GM12878 (cell line): Measurements from ENCODE around the gene BCL2. TPM values are rescaled to one million over a fixed set of nuclear protein-coding genes. Genes with fewer than 3 reads are reported as not detected.

Source experiments
- ATAC-seq: fragments of 200-7000 bp; cut with Tn5 transposase; 3 replicates; pipeline ENCODE4 v1.9.1; 2020; ENCODE audit warnings: mild to moderate bottlenecking, moderate library complexity
- BruUV-seq: library from RNA; stranded (reverse); fragments of 400-500 nt; replicated peaks from 2 replicates; lab custom pipeline; 2021; lab: Mats Ljungman, UMichigan
- CTCF ChIA-PET: fragments of 300-600 bp; sonication (Branson Sonifier 250); formaldehyde crosslinking; extraction: SDS; loops from one replicate; lab custom pipeline; 2021; ENCODE audit warnings: inconsistent platforms; lab: Yijun Ruan, JAX
- POLR2A ChIA-PET: fragments of 350-600 bp; formaldehyde crosslinking; extraction: SDS; loops from one replicate; lab custom pipeline; 2021; ENCODE audit warnings: inconsistent platforms; lab: Charles Lee
- RAD21 ChIA-PET: fragments of 300-600 bp; sonication (Branson Sonifier 250); formaldehyde crosslinking; loops from one replicate; lab custom pipeline; 2023; ENCODE audit warnings: antibody characterized with exemption; ENCODE audit not compliant: unreplicated experiment; lab: Charles Lee
- SMC1A ChIA-PET: fragments of 300-600 bp; sonication (Branson Sonifier 250); formaldehyde crosslinking; loops from one replicate; lab custom pipeline; 2023; ENCODE audit not compliant: unreplicated experiment, uncharacterized antibody; lab: Charles Lee
- DNase-seq: peaks from one replicate; pipeline ENCODE4 v3.0.0-alpha.2; 2011; ENCODE audit warnings: low read depth, low spot score
- FAIRE-seq: peaks from 3 replicates; lab custom pipeline; 2011; peaks lifted over from hg19 to GRCh38; lab: Jason Lieb, UNC
- H2AFZ ChIP-seq: 2 replicates; pipeline ENCODE4 v1.6.0; 2011; ENCODE audit warnings: low read depth, low read length, control low read depth; ENCODE audit not compliant: control insufficient read depth
- H3K27ac ChIP-seq: 2 replicates; pipeline ENCODE4 v1.5.1; 2011; ENCODE audit warnings: control low read depth; ENCODE audit not compliant: control insufficient read depth, insufficient read depth
- H3K27me3 ChIP-seq, 2 experiments: replicated peaks in 1 of 2; 2 replicates each; pipeline versions ENCODE4 v1.6.0 to v1.6.1; 2011; ENCODE audit warnings: low read length in 1 of 2; ENCODE audit not compliant: control insufficient read depth in 2 of 2, insufficient read depth in 2 of 2
- H3K36me3 ChIP-seq, 2 experiments: 2 replicates each; pipeline ENCODE4 v1.5.1; 2011; ENCODE audit warnings: low read length in 1 of 2; ENCODE audit not compliant: control insufficient read depth in 2 of 2, insufficient read depth in 2 of 2
- H3K4me1 ChIP-seq: 2 replicates; pipeline ENCODE4 v1.6.1; 2011; ENCODE audit warnings: mild to moderate bottlenecking, low read length, moderate library complexity, mixed read lengths; ENCODE audit not compliant: control insufficient read depth, insufficient read depth
- H3K4me2 ChIP-seq: 2 replicates; pipeline ENCODE4 v1.6.0; 2011; ENCODE audit warnings: control low read depth; ENCODE audit not compliant: control insufficient read depth, insufficient read depth
- H3K4me3 ChIP-seq: fragments of 200-600 bp; sonication (generic); 2 replicates; pipeline ENCODE4 v1.5.1; 2016
- H3K79me2 ChIP-seq: 2 replicates; pipeline ENCODE4 v1.6.0; 2011; ENCODE audit warnings: low read length; ENCODE audit not compliant: control insufficient read depth, insufficient read depth
- H3K9ac ChIP-seq: 2 replicates; pipeline ENCODE4 v1.8.0; 2011; ENCODE audit warnings: low read length, control low read depth, mixed read lengths; ENCODE audit not compliant: control insufficient read depth, insufficient read depth
- H3K9me3 ChIP-seq: replicated peaks from 3 replicates; pipeline ENCODE4 v1.5.1; 2011; ENCODE audit warnings: mild to moderate bottlenecking, low read length; ENCODE audit not compliant: control insufficient read depth, insufficient read depth
- H4K20me1 ChIP-seq: 2 replicates; pipeline ENCODE4 v1.6.0; 2011; ENCODE audit not compliant: control insufficient read depth, insufficient read depth
- CEBPB ChIP-seq, 2 experiments: fragments of 150-350 bp in 1 of 2; IDR thresholded peaks; 2 replicates each; pipeline ENCODE4 v1.6.1; 2012 to 2014; ENCODE audit warnings: low read depth in 2 of 2, low read length in 2 of 2, borderline replicate concordance in 1 of 2, inconsistent platforms in 1 of 2
- CHD4 ChIP-seq: fragments of 200-600 bp; sonication (generic); IDR thresholded peaks from 2 replicates; pipeline ENCODE4 v1.6.1; 2016; ENCODE audit warnings: mild to moderate bottlenecking
- GATAD2B ChIP-seq: fragments of 450-650 bp; conservative IDR thresholded peaks from 2 replicates; pipeline ENCODE4 v1.6.1; 2017; ENCODE audit warnings: low read depth, mild to moderate bottlenecking, moderate library complexity
- HDAC2 ChIP-seq: fragments of 200-600 bp; sonication (generic); IDR thresholded peaks from 2 replicates; pipeline ENCODE4 v1.6.1; 2017
- HDGF ChIP-seq: fragments of 450-650 bp; IDR thresholded peaks from 2 replicates; pipeline ENCODE4 v1.6.1; 2016; ENCODE audit warnings: antibody characterized with exemption
- IKZF1 ChIP-seq: fragments of 450-650 bp; conservative IDR thresholded peaks from 2 replicates; pipeline ENCODE4 v1.6.1; 2017; ENCODE audit warnings: antibody characterized with exemption, mild to moderate bottlenecking
- NBN ChIP-seq: fragments of 450-650 bp; IDR thresholded peaks from 2 replicates; pipeline ENCODE4 v1.6.1; 2016
- NRF1 ChIP-seq: conservative IDR thresholded peaks from 2 replicates; pipeline ENCODE4 v1.6.1; 2011; ENCODE audit warnings: mild to moderate bottlenecking, low read depth, low read length, improper control_type of control experiment
- SP1 ChIP-seq: IDR thresholded peaks from one replicate; pipeline ENCODE4 v1.6.1; 2011; ENCODE audit warnings: low read depth, low read length
- ZBED1 ChIP-seq: IDR thresholded peaks from 2 replicates; pipeline ENCODE4 v1.6.1; 2016; ENCODE audit warnings: borderline replicate concordance
- WGBS: methylation state at CpG from one replicate; pipeline ENCODE4 v1.1.6; 2016; ENCODE audit warnings: low lambda C conversion rate; ENCODE audit not compliant: insufficient replicate concordance, insufficient coverage; ENCODE audit errors: missing lambda C conversion rate; 5-methylcytosine and 5-hydroxymethylcytosine counted together
- in situ Hi-C: fragments of 300-500 bp; cut with MboI; formaldehyde crosslinking; loops from 9 replicates; pipeline ENCODE4 v1.14.3; 2018; ENCODE audit warnings: mixed read lengths
- intact Hi-C: fragments of 100-400 bp; cut with micrococcal nuclease; formaldehyde crosslinking; loops from one replicate; pipeline ENCODE4 v1.14.2; 2022; ENCODE audit not compliant: unreplicated experiment
- polyA plus RNA-seq, 11 experiments: library from polyadenylated mRNA; depleted of rRNA in 4 of 11; unstranded in 6 of 11; stranded (reverse) in 5 of 11; fragments of >200 nt; fragmentation: Nextera tagmentation in 4 of 11; fragmentation: Illumina TruSeq in 1 of 11; extraction: Ambion mirVana in 4 of 11; extraction: Trizol in 1 of 11; gene quantifications; 1 replicate in 1 of 11; 2 replicates in 10 of 11; pipeline versions ENCODE4 v1.2.1 to v1.2.3, GENCODE V29; 2011 to 2016; ENCODE audit warnings: inconsistent platforms in 2 of 11, missing spikeins in 2 of 11, low read depth in 1 of 11
- total RNA-seq, 4 experiments: library from RNA; depleted of rRNA in 3 of 4; stranded (reverse); fragments of >200 nt in 3 of 4; fragmentation: Illumina TruSeq in 1 of 4; extraction: Trizol in 1 of 4; gene quantifications; 2 replicates each; pipeline versions ENCODE4 v1.2.1 to v1.2.3, GENCODE V29; 2013 to 2021
- TF ChIP-seq, protein P1 (sequence below): fragments of 450-650 bp; IDR thresholded peaks from 2 replicates; pipeline ENCODE4 v1.6.1; 2018; ENCODE audit warnings: mild to moderate bottlenecking, low read depth, moderate library complexity; ENCODE audit not compliant: partially characterized antibody
- TF ChIP-seq, protein P2 (sequence below), 3 experiments: IDR thresholded peaks in 2 of 3; conservative IDR thresholded peaks in 1 of 3; 2 replicates each; pipeline ENCODE4 v1.5.1; 2011; ENCODE audit warnings: low read depth in 3 of 3, low read length in 3 of 3, mild to moderate bottlenecking in 3 of 3, control low read depth in 2 of 3, moderate library complexity in 2 of 3, inconsistent platforms in 1 of 3, mixed read lengths in 1 of 3; ENCODE audit not compliant: control insufficient read depth in 2 of 3, insufficient read depth in 1 of 3; ENCODE audit errors: extremely low read depth in 1 of 3
- TF ChIP-seq, protein P3 (sequence below): fragments of 450-650 bp; formaldehyde crosslinking; IDR thresholded peaks from 2 replicates; pipeline ENCODE4 v1.4.0; 2020; ENCODE audit warnings: mild to moderate bottlenecking, moderate library complexity

The BCL2 gene
- total and polyA plus RNA-seq, 10 of the 15 experiments (the other 5 are each of a cell fraction or from before 2014, with no cell fraction given) = 4.1 to 47.8 (median 19.3) TPM

DNA sequence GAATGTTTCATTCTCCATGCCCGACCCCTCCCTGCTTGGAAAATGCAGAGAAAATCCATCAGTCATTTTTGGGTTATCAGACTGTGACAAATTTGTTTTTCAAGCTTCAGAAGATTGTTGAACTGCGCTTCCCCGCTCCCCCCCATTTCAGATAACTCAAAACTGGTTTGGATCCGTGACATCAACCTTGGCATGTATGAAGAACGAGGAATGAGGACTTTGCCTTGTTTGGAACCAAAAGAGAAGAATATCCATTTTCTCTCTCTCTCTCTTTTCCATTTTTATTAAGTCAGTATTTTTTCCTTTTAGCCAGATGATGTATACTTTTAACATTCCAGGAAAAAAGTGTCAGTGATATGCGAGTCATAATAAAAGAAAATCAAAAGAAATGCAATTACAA, 171.6 kb downstream of the BCL2 start:
- RAD21 ChIA-PET = interaction anchor here (0.8 to 14.5 kb wide), 5 partner anchors 10 to 1911 kb away, joined by 3 to 463 read pairs (median 3); no protein-coding TSS in a partner anchor
- H3K4me3 ChIP-seq = no peak overlapping the region
- H3K9me3 ChIP-seq = no peaks in the 10 kb centered on the region; the same call in 2 of the 3 replicates
- H3K36me3 ChIP-seq = peaks cover 4 to 6% of the 10 kb centered on the region in 2 experiments; a peak in 2 of 4 replicates
- SMC1A ChIA-PET = interaction anchor here (1.1 to 13.4 kb wide), 4 partner anchors 8 to 70 kb away, joined by 3 to 453 read pairs (median 6); no protein-coding TSS in a partner anchor
- no peak overlapping the region for H3K27ac ChIP-seq
- 95% methylated on average over 6 of the region's 6 CpGs for WGBS
- TF ChIP-seq CEBPB (IDR thresholded peaks at IDR 0.05; ENCODE audit: borderline replicate concordance in 1 of 2, low read depth in 2 of 2, low read length in 2 of 2) (no peak), CHD4 (no peak), NRF1 (no peak), GATAD2B (no peak), ZBED1 (no peak), NBN (no peak), IKZF1 (no peak), SP1 (no peak), HDGF (no peak), HDAC2 (no peak)
- TF ChIP-seq, protein P1, sequence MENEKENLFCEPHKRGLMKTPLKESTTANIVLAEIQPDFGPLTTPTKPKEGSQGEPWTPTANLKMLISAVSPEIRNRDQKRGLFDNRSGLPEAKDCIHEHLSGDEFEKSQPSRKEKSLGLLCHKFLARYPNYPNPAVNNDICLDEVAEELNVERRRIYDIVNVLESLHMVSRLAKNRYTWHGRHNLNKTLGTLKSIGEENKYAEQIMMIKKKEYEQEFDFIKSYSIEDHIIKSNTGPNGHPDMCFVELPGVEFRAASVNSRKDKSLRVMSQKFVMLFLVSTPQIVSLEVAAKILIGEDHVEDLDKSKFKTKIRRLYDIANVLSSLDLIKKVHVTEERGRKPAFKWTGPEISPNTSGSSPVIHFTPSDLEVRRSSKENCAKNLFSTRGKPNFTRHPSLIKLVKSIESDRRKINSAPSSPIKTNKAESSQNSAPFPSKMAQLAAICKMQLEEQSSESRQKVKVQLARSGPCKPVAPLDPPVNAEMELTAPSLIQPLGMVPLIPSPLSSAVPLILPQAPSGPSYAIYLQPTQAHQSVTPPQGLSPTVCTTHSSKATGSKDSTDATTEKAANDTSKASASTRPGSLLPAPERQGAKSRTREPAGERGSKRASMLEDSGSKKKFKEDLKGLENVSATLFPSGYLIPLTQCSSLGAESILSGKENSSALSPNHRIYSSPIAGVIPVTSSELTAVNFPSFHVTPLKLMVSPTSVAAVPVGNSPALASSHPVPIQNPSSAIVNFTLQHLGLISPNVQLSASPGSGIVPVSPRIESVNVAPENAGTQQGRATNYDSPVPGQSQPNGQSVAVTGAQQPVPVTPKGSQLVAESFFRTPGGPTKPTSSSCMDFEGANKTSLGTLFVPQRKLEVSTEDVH = no peak
- TF ChIP-seq, protein P2, sequence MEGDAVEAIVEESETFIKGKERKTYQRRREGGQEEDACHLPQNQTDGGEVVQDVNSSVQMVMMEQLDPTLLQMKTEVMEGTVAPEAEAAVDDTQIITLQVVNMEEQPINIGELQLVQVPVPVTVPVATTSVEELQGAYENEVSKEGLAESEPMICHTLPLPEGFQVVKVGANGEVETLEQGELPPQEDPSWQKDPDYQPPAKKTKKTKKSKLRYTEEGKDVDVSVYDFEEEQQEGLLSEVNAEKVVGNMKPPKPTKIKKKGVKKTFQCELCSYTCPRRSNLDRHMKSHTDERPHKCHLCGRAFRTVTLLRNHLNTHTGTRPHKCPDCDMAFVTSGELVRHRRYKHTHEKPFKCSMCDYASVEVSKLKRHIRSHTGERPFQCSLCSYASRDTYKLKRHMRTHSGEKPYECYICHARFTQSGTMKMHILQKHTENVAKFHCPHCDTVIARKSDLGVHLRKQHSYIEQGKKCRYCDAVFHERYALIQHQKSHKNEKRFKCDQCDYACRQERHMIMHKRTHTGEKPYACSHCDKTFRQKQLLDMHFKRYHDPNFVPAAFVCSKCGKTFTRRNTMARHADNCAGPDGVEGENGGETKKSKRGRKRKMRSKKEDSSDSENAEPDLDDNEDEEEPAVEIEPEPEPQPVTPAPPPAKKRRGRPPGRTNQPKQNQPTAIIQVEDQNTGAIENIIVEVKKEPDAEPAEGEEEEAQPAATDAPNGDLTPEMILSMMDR (IDR thresholded peaks at IDR 0.05 in 2 of 3, conservative IDR thresholded peaks at IDR 0.05 in 1 of 3; ENCODE audit: control insufficient read depth in 2 of 3, extremely low read depth in 1 of 3, insufficient read depth in 1 of 3, low read depth in 3 of 3, low read length in 3 of 3) = no peak
- TF ChIP-seq, protein P3, sequence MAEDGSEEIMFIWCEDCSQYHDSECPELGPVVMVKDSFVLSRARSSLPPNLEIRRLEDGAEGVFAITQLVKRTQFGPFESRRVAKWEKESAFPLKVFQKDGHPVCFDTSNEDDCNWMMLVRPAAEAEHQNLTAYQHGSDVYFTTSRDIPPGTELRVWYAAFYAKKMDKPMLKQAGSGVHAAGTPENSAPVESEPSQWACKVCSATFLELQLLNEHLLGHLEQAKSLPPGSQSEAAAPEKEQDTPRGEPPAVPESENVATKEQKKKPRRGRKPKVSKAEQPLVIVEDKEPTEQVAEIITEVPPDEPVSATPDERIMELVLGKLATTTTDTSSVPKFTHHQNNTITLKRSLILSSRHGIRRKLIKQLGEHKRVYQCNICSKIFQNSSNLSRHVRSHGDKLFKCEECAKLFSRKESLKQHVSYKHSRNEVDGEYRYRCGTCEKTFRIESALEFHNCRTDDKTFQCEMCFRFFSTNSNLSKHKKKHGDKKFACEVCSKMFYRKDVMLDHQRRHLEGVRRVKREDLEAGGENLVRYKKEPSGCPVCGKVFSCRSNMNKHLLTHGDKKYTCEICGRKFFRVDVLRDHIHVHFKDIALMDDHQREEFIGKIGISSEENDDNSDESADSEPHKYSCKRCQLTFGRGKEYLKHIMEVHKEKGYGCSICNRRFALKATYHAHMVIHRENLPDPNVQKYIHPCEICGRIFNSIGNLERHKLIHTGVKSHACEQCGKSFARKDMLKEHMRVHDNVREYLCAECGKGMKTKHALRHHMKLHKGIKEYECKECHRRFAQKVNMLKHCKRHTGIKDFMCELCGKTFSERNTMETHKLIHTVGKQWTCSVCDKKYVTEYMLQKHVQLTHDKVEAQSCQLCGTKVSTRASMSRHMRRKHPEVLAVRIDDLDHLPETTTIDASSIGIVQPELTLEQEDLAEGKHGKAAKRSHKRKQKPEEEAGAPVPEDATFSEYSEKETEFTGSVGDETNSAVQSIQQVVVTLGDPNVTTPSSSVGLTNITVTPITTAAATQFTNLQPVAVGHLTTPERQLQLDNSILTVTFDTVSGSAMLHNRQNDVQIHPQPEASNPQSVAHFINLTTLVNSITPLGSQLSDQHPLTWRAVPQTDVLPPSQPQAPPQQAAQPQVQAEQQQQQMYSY (CRISPR knock-in tag) = no peak
- TF ChIP-seq, all 136 proteins: peak for 0
- DNase-seq = no peak
- CTCF ChIA-PET = interaction anchor here (18.1 kb wide), 1 partner anchor 10 kb away, joined by 416 read pairs; no protein-coding TSS in a partner anchor
- no peaks in the 10 kb centered on the region for H4K20me1 ChIP-seq
- H3K27me3 ChIP-seq = no peaks in the 10 kb centered on the region
- no peak overlapping the region for H2AFZ ChIP-seq
- no TSS peak for BruUV-seq
- H3K4me1 ChIP-seq = peaks cover 47% of the 10 kb centered on the region
- FAIRE-seq = no peak
- no peak overlapping the region for H3K9ac ChIP-seq
- H3K79me2 ChIP-seq = peaks cover 89% of the 10 kb centered on the region
- in situ Hi-C loops = no loop called here
- intact Hi-C loops = no loop called here
- no peak for ATAC-seq
- POLR2A ChIA-PET = interaction anchor here (0.6 to 2.8 kb wide), 2 partner anchors 9 to 200 kb away, joined by 3 to 10 read pairs; no protein-coding TSS in a partner anchor
- no peak overlapping the region for H3K4me2 ChIP-seq
